Measurements from ENCODE around the gene NBPF4. TPM values are rescaled to one million over a fixed set of nuclear protein-coding genes. Genes with fewer than 3 reads are reported as not detected.
"Not testable (repeated sequence)": the region's sequence is repeated elsewhere in the genome, so short reads cannot be mapped to it uniquely, and the experiment has no call there.

Gene NBPF4
- total and polyA plus RNA-seq, 10 of the 15 experiments (the other 5 are each of a cell fraction or from before 2014, with no cell fraction given), result not detected

- ATAC-seq, CTCF ChIA-PET: not testable (repeated sequence)
Measured at GRCh38 chr1:108229976-108230375, 13.9 kb downstream of the NBPF4 start.

DNA sequence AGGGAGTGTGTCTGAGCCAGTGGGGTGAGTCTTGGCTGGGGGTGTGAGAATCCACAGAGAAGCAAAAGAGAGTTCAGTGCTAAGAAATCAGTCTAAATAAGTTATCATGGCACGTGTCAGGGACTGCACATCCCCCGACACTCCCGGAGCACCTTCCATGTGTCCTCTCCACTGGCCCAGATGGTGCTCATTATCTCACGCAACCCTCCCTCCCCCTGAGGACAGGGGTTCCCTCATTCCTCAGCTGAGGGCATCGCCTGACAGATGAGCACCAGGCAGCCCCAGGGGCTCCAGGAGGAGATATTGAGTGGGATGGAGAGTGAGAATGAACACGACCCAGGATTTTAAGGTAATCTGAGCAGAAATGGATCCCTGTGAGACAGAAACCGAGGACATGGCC is 16.1 kb downstream of the NBPF4 start:
- CTCF ChIA-PET; in situ Hi-C loops (cut with MboI); RAD21 ChIA-PET (ENCODE audit: unreplicated experiment): not testable (repeated sequence)

More at GRCh38 chr1:108229976-108230375, 13.9 kb downstream of the NBPF4 start:
- H4K20me1 ChIP-seq (ENCODE audit: control insufficient read depth, insufficient read depth); intact Hi-C loops (cut with micrococcal nuclease; ENCODE audit: unreplicated experiment); SMC1A ChIA-PET (ENCODE audit: uncharacterized antibody, unreplicated experiment); H3K79me2 ChIP-seq (ENCODE audit: control insufficient read depth, insufficient read depth, low read length); RAD21 ChIA-PET (ENCODE audit: unreplicated experiment); H3K36me3 ChIP-seq (ENCODE audit: control insufficient read depth in 2 of 2, insufficient read depth in 2 of 2, low read length in 1 of 2); H3K9me3 ChIP-seq (replicated peaks; ENCODE audit: control insufficient read depth, insufficient read depth, low read length); in situ Hi-C loops (cut with MboI); H3K4me1 ChIP-seq (ENCODE audit: control insufficient read depth, insufficient read depth, low read length); H3K4me2 ChIP-seq (ENCODE audit: control insufficient read depth, insufficient read depth); FAIRE-seq; H3K27me3 ChIP-seq (replicated peaks in 1 of 2; ENCODE audit: control insufficient read depth in 2 of 2, insufficient read depth in 2 of 2, low read length in 1 of 2); BruUV-seq (replicated peaks); DNase-seq (ENCODE audit: low read depth, low spot score); H2AFZ ChIP-seq (ENCODE audit: control insufficient read depth, low read depth, low read length); H3K9ac ChIP-seq (ENCODE audit: control insufficient read depth, insufficient read depth, low read length); H3K4me3 ChIP-seq; POLR2A ChIA-PET; H3K27ac ChIP-seq (ENCODE audit: control insufficient read depth, insufficient read depth): not testable (repeated sequence)
- WGBS (ENCODE audit: insufficient coverage, insufficient replicate concordance, low lambda C conversion rate, missing lambda C conversion rate), result no CpG with 5 or more reads among the region's 3 CpGs

GRCh38 chr1:108226855-108227254 is 17.0 kb downstream of the NBPF4 start:
- POLR2A ChIA-PET; H3K79me2 ChIP-seq (ENCODE audit: control insufficient read depth, insufficient read depth, low read length); RAD21 ChIA-PET (ENCODE audit: unreplicated experiment); H3K27ac ChIP-seq (ENCODE audit: control insufficient read depth, insufficient read depth); in situ Hi-C loops (cut with MboI); H2AFZ ChIP-seq (ENCODE audit: control insufficient read depth, low read depth, low read length); DNase-seq (ENCODE audit: low read depth, low spot score); H3K9ac ChIP-seq (ENCODE audit: control insufficient read depth, insufficient read depth, low read length); ATAC-seq; intact Hi-C loops (cut with micrococcal nuclease; ENCODE audit: unreplicated experiment); BruUV-seq (replicated peaks); H3K36me3 ChIP-seq (ENCODE audit: control insufficient read depth in 2 of 2, insufficient read depth in 2 of 2, low read length in 1 of 2); H3K27me3 ChIP-seq (replicated peaks in 1 of 2; ENCODE audit: control insufficient read depth in 2 of 2, insufficient read depth in 2 of 2, low read length in 1 of 2); H3K4me1 ChIP-seq (ENCODE audit: control insufficient read depth, insufficient read depth, low read length); FAIRE-seq; H3K4me3 ChIP-seq; CTCF ChIA-PET; H3K4me2 ChIP-seq (ENCODE audit: control insufficient read depth, insufficient read depth); H3K9me3 ChIP-seq (replicated peaks; ENCODE audit: control insufficient read depth, insufficient read depth, low read length); H4K20me1 ChIP-seq (ENCODE audit: control insufficient read depth, insufficient read depth); SMC1A ChIA-PET (ENCODE audit: uncharacterized antibody, unreplicated experiment): not testable (repeated sequence)
- WGBS (ENCODE audit: insufficient coverage, insufficient replicate concordance, low lambda C conversion rate, missing lambda C conversion rate), result 0% methylated on average over 1 of the region's 4 CpGs

More for the DNA sequence above, 16.1 kb downstream of the NBPF4 start:
- H3K27me3 ChIP-seq (replicated peaks in 1 of 2; ENCODE audit: control insufficient read depth in 2 of 2, insufficient read depth in 2 of 2, low read length in 1 of 2); FAIRE-seq; H3K4me3 ChIP-seq; H4K20me1 ChIP-seq (ENCODE audit: control insufficient read depth, insufficient read depth); H3K4me1 ChIP-seq (ENCODE audit: control insufficient read depth, insufficient read depth, low read length); H3K9me3 ChIP-seq (replicated peaks; ENCODE audit: control insufficient read depth, insufficient read depth, low read length); H3K79me2 ChIP-seq (ENCODE audit: control insufficient read depth, insufficient read depth, low read length); SMC1A ChIA-PET (ENCODE audit: uncharacterized antibody, unreplicated experiment); H3K4me2 ChIP-seq (ENCODE audit: control insufficient read depth, insufficient read depth); H3K36me3 ChIP-seq (ENCODE audit: control insufficient read depth in 2 of 2, insufficient read depth in 2 of 2, low read length in 1 of 2); intact Hi-C loops (cut with micrococcal nuclease; ENCODE audit: unreplicated experiment); H2AFZ ChIP-seq (ENCODE audit: control insufficient read depth, low read depth, low read length); H3K9ac ChIP-seq (ENCODE audit: control insufficient read depth, insufficient read depth, low read length); POLR2A ChIA-PET; BruUV-seq (replicated peaks); ATAC-seq; DNase-seq (ENCODE audit: low read depth, low spot score); H3K27ac ChIP-seq (ENCODE audit: control insufficient read depth, insufficient read depth): not testable (repeated sequence)
- no CpG with 5 or more reads among the region's 7 CpGs for WGBS (ENCODE audit: insufficient coverage, insufficient replicate concordance, low lambda C conversion rate, missing lambda C conversion rate)

DNA sequence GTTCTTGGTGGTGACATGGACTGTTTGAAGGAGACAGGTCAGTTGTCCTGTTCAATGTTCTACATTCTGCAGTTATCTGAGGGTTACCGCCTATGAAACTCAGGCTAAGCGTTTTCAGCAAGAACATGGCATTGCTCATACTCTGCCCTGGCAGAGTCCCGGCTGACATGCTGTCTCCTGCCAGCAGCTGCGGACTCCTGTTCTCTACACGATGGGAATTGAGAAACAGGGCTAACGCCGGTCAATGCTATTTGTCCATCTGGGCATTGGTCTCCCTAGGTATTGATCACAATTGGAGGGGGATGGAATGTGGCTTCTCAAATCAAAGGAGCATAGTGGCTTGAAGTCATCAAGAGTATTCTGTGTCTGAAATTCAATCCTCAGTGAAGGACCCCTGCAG is 20.6 kb downstream of the NBPF4 start:
- SMC1A ChIA-PET (ENCODE audit: uncharacterized antibody, unreplicated experiment); H3K27ac ChIP-seq (ENCODE audit: control insufficient read depth, insufficient read depth); RAD21 ChIA-PET (ENCODE audit: unreplicated experiment); DNase-seq (ENCODE audit: low read depth, low spot score); ATAC-seq; H3K4me2 ChIP-seq (ENCODE audit: control insufficient read depth, insufficient read depth); H3K27me3 ChIP-seq (replicated peaks in 1 of 2; ENCODE audit: control insufficient read depth in 2 of 2, insufficient read depth in 2 of 2, low read length in 1 of 2); H4K20me1 ChIP-seq (ENCODE audit: control insufficient read depth, insufficient read depth); POLR2A ChIA-PET; H3K9ac ChIP-seq (ENCODE audit: control insufficient read depth, insufficient read depth, low read length); intact Hi-C loops (cut with micrococcal nuclease; ENCODE audit: unreplicated experiment); H3K36me3 ChIP-seq (ENCODE audit: control insufficient read depth in 2 of 2, insufficient read depth in 2 of 2, low read length in 1 of 2); H3K9me3 ChIP-seq (replicated peaks; ENCODE audit: control insufficient read depth, insufficient read depth, low read length); FAIRE-seq; H3K4me3 ChIP-seq; H3K4me1 ChIP-seq (ENCODE audit: control insufficient read depth, insufficient read depth, low read length); CTCF ChIA-PET; in situ Hi-C loops (cut with MboI); BruUV-seq (replicated peaks); H2AFZ ChIP-seq (ENCODE audit: control insufficient read depth, low read depth, low read length); H3K79me2 ChIP-seq (ENCODE audit: control insufficient read depth, insufficient read depth, low read length): not testable (repeated sequence)
- 71% methylated on average over 7 of the region's 7 CpGs for WGBS (ENCODE audit: insufficient coverage, insufficient replicate concordance, low lambda C conversion rate, missing lambda C conversion rate)
